ENCODE measurements around the gene INTS2.

DNA sequence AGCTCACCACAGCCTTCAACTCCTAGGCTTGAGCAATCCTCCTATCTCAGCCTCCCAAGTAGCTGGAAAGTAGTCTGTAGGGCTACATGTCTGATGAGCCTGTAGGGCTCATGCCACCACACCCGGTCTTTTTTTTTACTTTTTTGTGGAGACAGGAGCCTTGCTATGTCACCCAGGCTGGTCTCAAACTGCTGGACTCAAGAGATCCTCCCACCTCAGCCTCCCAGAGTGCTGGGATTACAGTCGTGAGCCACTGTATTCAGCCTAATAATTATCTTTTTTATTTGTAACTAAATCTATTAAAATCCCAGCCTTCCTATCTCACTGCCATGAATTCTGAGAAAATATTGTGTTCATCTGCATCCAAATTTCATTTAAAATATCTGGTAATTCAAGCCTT is 79.5 kb downstream of the INTS2 start:
- TF ChIP-seq GATA3 (IDR thresholded peaks at IDR 0.05; ENCODE audit: low read depth, low read length), result no peak
- TF ChIP-seq GATA2 (IDR thresholded peaks at IDR 0.05; ENCODE audit: low read depth, low read length), result no peak

Data from SH-SY5Y (cell line).